Hepatocyte (in vitro differentiated cells): ENCODE results near the gene FFAR2. TPM values are rescaled to one million over a fixed set of nuclear protein-coding genes. Genes with fewer than 3 reads are reported as not detected.
"Not testable (repeated sequence)": the region's sequence is repeated elsewhere in the genome, so short reads cannot be mapped to it uniquely, and the experiment has no call there.

Experiments
- DNase-seq: peaks from one replicate; pipeline ENCODE4 v3.0.0-alpha.2; 2016; ENCODE audit warnings: low spot score
- H2AFZ ChIP-seq: fragments of 200-600 bp; sonication (generic); 2 replicates; pipeline ENCODE4 v1.6.0; 2016; ENCODE audit warnings: antibody characterized with exemption, mild to moderate bottlenecking
- H3K27ac ChIP-seq: fragments of 200-600 bp; sonication (generic); 2 replicates; pipeline ENCODE4 v1.5.1; 2016; ENCODE audit warnings: mild to moderate bottlenecking
- H3K27me3 ChIP-seq: fragments of 200-600 bp; sonication (generic); 2 replicates; pipeline ENCODE4 v1.6.1; 2016
- H3K36me3 ChIP-seq: fragments of 200-600 bp; sonication (generic); replicated peaks from 2 replicates; pipeline ENCODE4 v1.5.1; 2016; ENCODE audit warnings: low read depth; ENCODE audit not compliant: insufficient read depth
- H3K4me1 ChIP-seq: fragments of 200-600 bp; sonication (generic); 2 replicates; pipeline ENCODE4 v1.5.1; 2016; ENCODE audit warnings: mild to moderate bottlenecking, moderate library complexity; ENCODE audit not compliant: insufficient read depth
- H3K4me2 ChIP-seq: fragments of 200-600 bp; sonication (generic); 2 replicates; pipeline ENCODE4 v1.6.0; 2016
- H3K4me3 ChIP-seq: fragments of 200-600 bp; sonication (generic); 2 replicates; pipeline ENCODE4 v1.5.1; 2016; ENCODE audit warnings: mild to moderate bottlenecking
- H3K79me2 ChIP-seq: fragments of 200-600 bp; sonication (generic); 2 replicates; pipeline ENCODE4 v1.6.0; 2017; ENCODE audit warnings: mild to moderate bottlenecking
- H3K9me2 ChIP-seq: fragments of 200-600 bp; sonication (generic); replicated peaks from 2 replicates; pipeline ENCODE4 v1.6.0; 2017; ENCODE audit warnings: mild to moderate bottlenecking; ENCODE audit not compliant: insufficient read depth
- H3K9me3 ChIP-seq: fragments of 200-600 bp; sonication (generic); 2 replicates; pipeline ENCODE4 v1.5.1; 2016; ENCODE audit warnings: low read depth, mild to moderate bottlenecking
- H4K20me1 ChIP-seq: fragments of 200-600 bp; sonication (generic); 2 replicates; pipeline ENCODE4 v1.6.0; 2016; ENCODE audit warnings: mild to moderate bottlenecking; ENCODE audit not compliant: insufficient read depth, poor library complexity, severe bottlenecking
- CTCF ChIP-seq: fragments of 200-600 bp; sonication (generic); IDR thresholded peaks from 2 replicates; pipeline ENCODE4 v1.5.1; 2016; ENCODE audit warnings: antibody characterized with exemption, mild to moderate bottlenecking; ENCODE audit not compliant: poor library complexity
- EZH2 ChIP-seq: fragments of 200-600 bp; sonication (generic); IDR thresholded peaks from 2 replicates; pipeline ENCODE4 v1.6.1; 2016; ENCODE audit warnings: antibody characterized with exemption, mild to moderate bottlenecking, borderline replicate concordance
- EZH2phosphoT487 ChIP-seq: fragments of 200-600 bp; sonication (generic); IDR thresholded peaks from one replicate; pipeline ENCODE4 v1.6.1; 2018; ENCODE audit warnings: antibody characterized with exemption, mild to moderate bottlenecking, low read depth, moderate library complexity; ENCODE audit not compliant: unreplicated experiment, severe bottlenecking
- WGBS: methylation state at CpG from one replicate; pipeline ENCODE4 v1.1.6; 2016; ENCODE audit warnings: low lambda C conversion rate; ENCODE audit errors: missing lambda C conversion rate; 5-methylcytosine and 5-hydroxymethylcytosine counted together
- polyA plus RNA-seq: library from polyadenylated mRNA; unstranded; fragments of >200 nt; fragmentation: Nextera tagmentation; extraction: Ambion mirVana; gene quantifications from 2 replicates; pipeline ENCODE4 v1.2.1, GENCODE V29; 2016
- total RNA-seq: library from RNA; depleted of rRNA; stranded (reverse); fragments of >200 nt; gene quantifications from 2 replicates; pipeline ENCODE4 v1.2.3, GENCODE V29; 2014

Gene FFAR2
- total and polyA plus RNA-seq, 2 experiments from 2014 or later, result 0.20 TPM; not detected in 1

- TF ChIP-seq CTCF, result no peak
- no peak for TF ChIP-seq EZH2phosphoT487
- TF ChIP-seq EZH2, result no peak
- WGBS, result 82% methylated on average over 9 of the region's 10 CpGs
- H3K36me3 ChIP-seq, result no peaks in the 10 kb centered on the region
- H3K4me3 ChIP-seq, result no peak overlapping the region
- H3K9me2 ChIP-seq, result no peaks in the 10 kb centered on the region
- no peaks in the 10 kb centered on the region for H3K27me3 ChIP-seq
- no peak overlapping the region for H3K27ac ChIP-seq
- no peak overlapping the region for H3K4me2 ChIP-seq
- H3K79me2 ChIP-seq, result no peaks in the 10 kb centered on the region
- H2AFZ ChIP-seq, result no peak overlapping the region
- no peaks in the 10 kb centered on the region for H3K4me1 ChIP-seq
- no peak for DNase-seq
- H3K9me3 ChIP-seq, result no peaks in the 10 kb centered on the region
- no peaks in the 10 kb centered on the region for H4K20me1 ChIP-seq
Measured at GRCh38 chr19:35399948-35400772, 47.9 kb upstream of the FFAR2 start.

GRCh38 chr19:35400773-35401100 is 47.3 kb upstream of the FFAR2 start:
- Histone ChIP-seq H4K20me1 (no peaks in the 10 kb centered on the region), H3K27me3 (no peaks in the 10 kb centered on the region), H3K36me3 (no peaks in the 10 kb centered on the region), H3K9me2 (no peaks in the 10 kb centered on the region), H3K27ac (no peak overlapping the region), H3K79me2 (no peaks in the 10 kb centered on the region), H3K9me3 (no peaks in the 10 kb centered on the region), H3K4me1 (no peaks in the 10 kb centered on the region), H2AFZ (no peak overlapping the region), H3K4me3 (no peak overlapping the region), H3K4me2 (no peak overlapping the region)
- 92% methylated on average over 7 of the region's 7 CpGs for WGBS
- no peak for DNase-seq
- TF ChIP-seq EZH2 (no peak), CTCF (no peak)

- not testable (repeated sequence) for H3K4me2 ChIP-seq, H3K9me3 ChIP-seq, H4K20me1 ChIP-seq, H3K27me3 ChIP-seq, H3K9me2 ChIP-seq, H3K4me1 ChIP-seq, DNase-seq, H3K79me2 ChIP-seq, H3K27ac ChIP-seq, H3K36me3 ChIP-seq, H3K4me3 ChIP-seq, H2AFZ ChIP-seq
- 87% methylated on average over 9 of the region's 9 CpGs for WGBS
Measured at GRCh38 chr19:35401416-35401815, 46.6 kb upstream of the FFAR2 start.

DNA sequence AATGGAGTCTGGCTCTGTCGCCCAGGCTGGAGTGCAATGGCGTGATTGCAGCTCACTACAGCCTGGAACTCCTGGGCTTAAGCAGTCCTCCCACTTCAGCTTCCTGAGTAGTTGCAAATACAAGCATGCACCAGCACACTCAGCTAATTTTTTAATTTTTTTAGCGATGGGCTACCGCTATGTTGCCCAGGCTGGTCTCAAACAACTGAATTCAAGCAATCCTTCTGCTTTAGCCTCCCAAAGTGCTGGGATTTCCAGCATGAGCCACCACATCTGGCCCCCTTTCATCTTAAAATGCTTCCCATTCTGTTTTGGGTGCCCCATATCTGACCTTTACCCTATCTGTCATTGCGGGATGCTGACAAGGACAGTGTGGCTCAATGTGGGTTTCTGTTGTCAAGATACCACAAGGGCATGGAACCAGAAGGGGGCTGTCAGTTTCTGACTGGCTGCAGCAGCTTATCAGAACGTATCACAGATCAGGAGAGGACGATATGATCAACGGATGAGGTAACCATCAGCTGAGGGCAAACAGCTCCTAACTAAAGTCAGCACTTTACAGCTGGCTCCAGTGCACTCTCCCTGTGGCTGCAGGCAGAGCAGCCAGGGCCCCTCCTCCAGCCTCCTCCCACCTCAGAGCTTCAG is 44.8 kb upstream of the FFAR2 start:
- 62% methylated on average over 8 of the region's 8 CpGs for WGBS
- Histone ChIP-seq H3K36me3 (no peaks in the 10 kb centered on the region), H3K27ac (no peak overlapping the region), H3K4me1 (no peaks in the 10 kb centered on the region), H3K4me3 (no peak overlapping the region), H3K9me3 (no peaks in the 10 kb centered on the region), H3K4me2 (no peak overlapping the region), H2AFZ (no peak overlapping the region), H3K27me3 (no peaks in the 10 kb centered on the region), H4K20me1 (no peaks in the 10 kb centered on the region), H3K9me2 (no peaks in the 10 kb centered on the region), H3K79me2 (no peaks in the 10 kb centered on the region)
- TF ChIP-seq EZH2, result no peak
- TF ChIP-seq CTCF, result no peak
- no peak for TF ChIP-seq EZH2phosphoT487
- no peak for DNase-seq
